BJ (cell line): ENCODE results near the gene SMAGP. TPM values are rescaled to one million over a fixed set of nuclear protein-coding genes. Genes with fewer than 3 reads are reported as not detected.
"Not testable (repeated sequence)": the region's sequence is repeated elsewhere in the genome, so short reads cannot be mapped to it uniquely, and the experiment has no call there.

Experiments used
- CTCF ChIA-PET: fragments of 350-600 bp; formaldehyde crosslinking; extraction: SDS; loops from one replicate; lab custom pipeline; 2021; ENCODE audit warnings: antibody characterized with exemption, inconsistent platforms; lab: Yijun Ruan, JAX
- POLR2A ChIA-PET: fragments of 300-600 bp; sonication (Branson Sonifier 250); formaldehyde crosslinking; extraction: SDS; loops from one replicate; lab custom pipeline; 2021; ENCODE audit warnings: antibody characterized with exemption; lab: Charles Lee
- DNase-seq: peaks from one replicate; pipeline ENCODE4 v3.0.0-alpha.2; 2011; ENCODE audit warnings: low read depth
- H3K27me3 ChIP-seq: 2 replicates; pipeline ENCODE4 v1.6.0; 2011; ENCODE audit warnings: low read length; ENCODE audit not compliant: control insufficient read depth, insufficient read depth
- H3K36me3 ChIP-seq: 2 replicates; pipeline ENCODE4 v1.5.1; 2011; ENCODE audit warnings: low read length; ENCODE audit not compliant: control insufficient read depth, insufficient read depth
- H3K4me3 ChIP-seq: 2 replicates; pipeline ENCODE4 v1.5.1; 2011; ENCODE audit warnings: low read depth, mild to moderate bottlenecking, control low read depth, low read length
- polyA minus RNA-seq: library from RNA; depleted of rRNA, polyadenylated mRNA; stranded (reverse); fragments of >200 nt; gene quantifications from 2 replicates; pipeline ENCODE4 v1.2.3, GENCODE V29; 2011; rRNA and poly(A)+ RNA removed
- polyA plus RNA-seq: library from polyadenylated mRNA; depleted of rRNA; stranded (reverse); fragments of >200 nt; gene quantifications from 2 replicates; pipeline ENCODE4 v1.2.3, GENCODE V29; 2011; rRNA removed
- TF ChIP-seq, protein P1 (sequence below): IDR thresholded peaks from 2 replicates; pipeline ENCODE4 v1.5.1; 2011; ENCODE audit warnings: low read depth, mild to moderate bottlenecking, control low read depth, inconsistent platforms, low read length, moderate library complexity; ENCODE audit not compliant: insufficient read depth

Gene SMAGP
- polyA plus RNA-seq (54.7 and 57.6 TPM in 2 replicates), polyA minus RNA-seq (28.0 and 30.1 TPM in 2 replicates)

- TF ChIP-seq, protein P1, sequence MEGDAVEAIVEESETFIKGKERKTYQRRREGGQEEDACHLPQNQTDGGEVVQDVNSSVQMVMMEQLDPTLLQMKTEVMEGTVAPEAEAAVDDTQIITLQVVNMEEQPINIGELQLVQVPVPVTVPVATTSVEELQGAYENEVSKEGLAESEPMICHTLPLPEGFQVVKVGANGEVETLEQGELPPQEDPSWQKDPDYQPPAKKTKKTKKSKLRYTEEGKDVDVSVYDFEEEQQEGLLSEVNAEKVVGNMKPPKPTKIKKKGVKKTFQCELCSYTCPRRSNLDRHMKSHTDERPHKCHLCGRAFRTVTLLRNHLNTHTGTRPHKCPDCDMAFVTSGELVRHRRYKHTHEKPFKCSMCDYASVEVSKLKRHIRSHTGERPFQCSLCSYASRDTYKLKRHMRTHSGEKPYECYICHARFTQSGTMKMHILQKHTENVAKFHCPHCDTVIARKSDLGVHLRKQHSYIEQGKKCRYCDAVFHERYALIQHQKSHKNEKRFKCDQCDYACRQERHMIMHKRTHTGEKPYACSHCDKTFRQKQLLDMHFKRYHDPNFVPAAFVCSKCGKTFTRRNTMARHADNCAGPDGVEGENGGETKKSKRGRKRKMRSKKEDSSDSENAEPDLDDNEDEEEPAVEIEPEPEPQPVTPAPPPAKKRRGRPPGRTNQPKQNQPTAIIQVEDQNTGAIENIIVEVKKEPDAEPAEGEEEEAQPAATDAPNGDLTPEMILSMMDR, result no peak
- POLR2A ChIA-PET, result interaction anchor here (0.6 kb wide), 1 partner anchor 50 kb away, joined by 5 read pairs; no protein-coding TSS in a partner anchor
- H3K27me3 ChIP-seq, result no peaks in the 10 kb centered on the region
- H3K36me3 ChIP-seq, result no peaks in the 10 kb centered on the region
- DNase-seq, result no peak
- peak within 1 kb of the TSS; percentile 46 for H3K4me3 ChIP-seq
- CTCF ChIA-PET, result interaction anchor here (0.5 to 2.6 kb wide), 6 partner anchors 11 to 498 kb away, joined by 3 to 35 read pairs (median 3); no protein-coding TSS in a partner anchor
Measured at GRCh38 chr12:51270067-51270950, at the start of gene SMAGP. Gene SMAGP (minus strand): TSS chr12:51270415. CDS start chr12:51269278, 1,137 bp downstream.

DNA sequence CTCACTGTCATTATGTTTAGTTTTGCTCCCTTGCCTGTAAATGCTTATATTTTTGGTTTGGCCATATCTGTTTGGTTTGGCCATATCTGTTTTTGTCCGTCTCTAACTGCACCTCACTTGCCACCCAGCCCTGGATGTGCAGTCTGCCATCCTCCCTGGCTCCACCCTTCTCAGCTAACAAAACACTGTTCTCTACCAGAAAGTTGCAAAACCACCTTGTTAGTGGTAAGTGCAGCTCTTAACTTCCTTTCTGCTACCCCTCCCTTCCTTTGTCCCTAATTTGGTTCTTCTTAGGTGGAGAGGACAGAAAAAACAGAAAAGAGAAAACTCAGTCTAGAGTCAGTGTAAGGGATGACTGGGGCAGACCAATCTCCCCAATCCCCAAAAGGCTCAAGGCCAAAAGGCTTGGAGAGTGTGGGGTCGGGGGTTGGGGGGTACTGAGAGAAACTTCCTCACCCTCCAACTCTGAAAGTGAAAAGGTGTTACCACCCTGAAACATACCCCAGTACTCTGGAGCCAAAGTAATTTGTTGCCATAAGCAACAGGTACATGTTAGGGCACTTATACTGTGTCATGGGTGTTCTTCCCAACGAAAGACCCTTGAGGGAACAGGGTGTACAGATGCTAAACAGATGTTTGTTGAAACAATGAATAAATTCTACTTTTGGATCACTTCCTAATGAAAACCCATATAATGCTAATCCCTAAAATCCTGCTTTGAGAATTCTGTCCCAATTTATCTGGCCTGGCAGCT, 48.8 kb upstream of the SMAGP start:
- no peak for DNase-seq
- TF ChIP-seq, protein P1, result no peak
- ChIA-PET POLR2A (no interaction called here), CTCF (interaction anchor here (0.7 to 1.6 kb wide), 3 partner anchors 10 to 23 kb away, joined by 3 to 4 read pairs (median 3); no protein-coding TSS in a partner anchor)
- no peaks in the 10 kb centered on the region for H3K36me3 ChIP-seq
- H3K27me3 ChIP-seq, result no peaks in the 10 kb centered on the region
- no peak overlapping the region for H3K4me3 ChIP-seq

DNA sequence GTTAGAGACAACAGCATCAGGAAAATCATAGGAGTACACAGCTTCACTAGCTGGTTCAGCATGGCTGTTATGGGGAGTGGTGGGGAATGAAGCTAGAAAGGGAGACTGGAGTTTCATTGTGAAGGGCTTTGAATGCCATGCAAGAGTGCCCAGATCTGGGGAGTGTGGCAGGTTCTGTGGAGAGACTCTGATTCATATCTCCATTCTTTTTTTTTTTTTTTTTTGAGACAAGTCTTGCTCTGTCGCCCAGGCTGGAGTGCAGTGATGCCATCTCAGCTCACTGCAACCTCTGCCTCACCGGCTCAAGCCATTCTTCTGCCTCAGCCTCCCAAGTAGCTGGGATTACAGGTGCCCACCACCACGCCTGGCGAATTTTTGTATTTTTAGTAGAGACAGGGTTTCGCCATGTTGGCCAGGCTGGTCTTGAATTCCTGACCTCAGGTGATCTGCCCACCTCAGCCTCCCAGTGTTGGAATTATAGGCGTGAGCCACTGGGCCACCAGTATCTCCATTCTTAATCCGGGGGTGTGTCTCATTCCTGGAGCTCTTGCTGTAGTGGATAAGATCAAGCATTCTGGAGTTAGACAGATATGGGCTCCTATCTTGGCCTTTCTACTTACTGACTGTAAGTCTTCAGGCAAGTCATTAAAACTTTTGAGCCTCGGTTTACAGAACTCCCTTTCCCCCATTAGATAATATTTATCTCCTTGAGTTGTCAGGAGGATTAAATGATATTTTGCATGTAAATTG, 48.0 kb upstream of the SMAGP start:
- H3K27me3 ChIP-seq, DNase-seq, H3K4me3 ChIP-seq, POLR2A ChIA-PET, H3K36me3 ChIP-seq: not testable (repeated sequence)
- CTCF ChIA-PET, result interaction anchor here (0.7 to 1.6 kb wide), 2 partner anchors 10 to 24 kb away, joined by 3 read pairs; no protein-coding TSS in a partner anchor

- CTCF ChIA-PET, result no interaction called here
Measured at GRCh38 chr12:51311389-51311788, 41.2 kb upstream of the SMAGP start.

More at GRCh38 chr12:51311389-51311788, 41.2 kb upstream of the SMAGP start:
- no peak overlapping the region for H3K4me3 ChIP-seq
- POLR2A ChIA-PET, result no interaction called here
- no peaks in the 10 kb centered on the region for H3K36me3 ChIP-seq
- DNase-seq, result no peak
- TF ChIP-seq, protein P1, result no peak
- no peaks in the 10 kb centered on the region for H3K27me3 ChIP-seq
